ENCODE data around the gene RAB31.

DNA sequence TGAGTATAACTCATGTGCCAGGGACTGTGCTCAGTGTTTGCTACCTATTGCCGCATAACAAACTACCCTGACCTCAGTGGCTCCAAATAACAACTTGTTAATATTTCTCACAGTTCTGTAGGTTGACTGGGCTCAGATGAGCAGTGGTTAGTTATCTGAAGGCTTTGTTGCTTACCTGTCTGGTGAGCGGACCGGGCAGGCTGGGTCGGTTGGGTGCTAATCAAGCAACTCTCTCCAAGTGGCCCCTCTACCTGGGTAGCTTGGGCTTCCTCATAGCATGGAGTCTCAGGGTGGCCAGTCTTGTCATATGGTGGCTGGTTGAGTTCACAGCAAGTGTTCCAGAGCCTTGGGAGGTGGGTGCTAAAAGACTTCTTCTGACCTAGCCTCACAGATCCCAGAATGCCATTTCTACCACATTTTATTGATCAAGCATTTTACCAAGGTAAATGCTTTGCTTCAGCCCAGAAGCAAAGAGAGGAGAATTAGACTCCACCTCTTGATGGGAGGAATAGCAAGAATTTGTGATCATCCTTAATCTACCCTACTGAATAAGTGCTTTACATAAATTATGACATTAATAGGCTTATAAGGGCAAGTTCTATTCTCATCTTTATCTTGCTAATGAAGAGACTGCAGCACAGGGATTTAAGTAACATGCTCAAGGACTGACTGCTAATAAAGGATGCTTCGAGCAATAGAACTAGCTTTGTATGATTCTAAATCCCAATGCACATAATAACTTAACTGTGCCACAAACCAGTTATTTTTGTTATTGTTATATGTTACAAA lies 16.9 kb downstream of the RAB31 start:
- no peak for TF ChIP-seq CTCF (IDR thresholded peaks at IDR 0.05)
- no peak for TF ChIP-seq POLR2A (IDR thresholded peaks at IDR 0.05)
